ENCODE measurements around the gene HAPSTR1.

The HAPSTR1 gene

GRCh38 chr16:9125658-9126505 is 34.4 kb downstream of the HAPSTR1 start:
- Histone ChIP-seq H3K9me3 (ENCODE audit: insufficient read depth, low read depth, low read length) (no peaks in the 10 kb centered on the region), H3K4me3 (ENCODE audit: low read length) (no peak overlapping the region), H3K9ac (ENCODE audit: low read depth, low read length) (no peak overlapping the region), H3K4me1 (ENCODE audit: insufficient read depth, low read length) (peaks cover 11% of the 10 kb centered on the region), H3K27ac (ENCODE audit: low read length) (no peak overlapping the region), H3K36me3 (ENCODE audit: insufficient read depth, low read depth, low read length) (peaks cover 30% of the 10 kb centered on the region), H3K27me3 (ENCODE audit: insufficient read depth, low read length) (no peaks in the 10 kb centered on the region)

- Histone ChIP-seq H3K27ac (ENCODE audit: low read length) (no peak overlapping the region), H3K4me1 (ENCODE audit: insufficient read depth, low read length) (peaks cover 11% of the 10 kb centered on the region), H3K27me3 (ENCODE audit: insufficient read depth, low read length) (no peaks in the 10 kb centered on the region)
These were observed 35.2 kb downstream of the HAPSTR1 start for GRCh38 chr16:9126609-9127008.

GRCh38 chr16:9128346-9129342 is 37.2 kb downstream of the HAPSTR1 start:
- peaks cover 5% of the 10 kb centered on the region; the same call in 1 of the 2 replicates for H3K36me3 ChIP-seq (ENCODE audit: insufficient read depth, low read depth, low read length)
- H3K4me3 ChIP-seq (ENCODE audit: low read length): no peak overlapping the region
- H3K27me3 ChIP-seq (ENCODE audit: insufficient read depth, low read length): no peaks in the 10 kb centered on the region
- H3K4me1 ChIP-seq (ENCODE audit: insufficient read depth, low read length): peaks cover 11% of the 10 kb centered on the region
- no peaks in the 10 kb centered on the region for H3K9me3 ChIP-seq (ENCODE audit: insufficient read depth, low read depth, low read length)
- H3K27ac ChIP-seq (ENCODE audit: low read length): no peak overlapping the region
- H3K9ac ChIP-seq (ENCODE audit: low read depth, low read length): no peak overlapping the region

More at GRCh38 chr16:9126609-9127008, 35.2 kb downstream of the HAPSTR1 start:
- H3K9ac ChIP-seq (ENCODE audit: low read depth, low read length): no peak overlapping the region
- no peak overlapping the region for H3K4me3 ChIP-seq (ENCODE audit: low read length)
- H3K9me3 ChIP-seq (ENCODE audit: insufficient read depth, low read depth, low read length): no peaks in the 10 kb centered on the region
- H3K36me3 ChIP-seq (ENCODE audit: insufficient read depth, low read depth, low read length): peaks cover 23% of the 10 kb centered on the region

- no peak overlapping the region for H3K27ac ChIP-seq (ENCODE audit: low read length)
- no peak overlapping the region for H3K9ac ChIP-seq (ENCODE audit: low read depth, low read length)
- H3K4me1 ChIP-seq (ENCODE audit: insufficient read depth, low read length): 0 out of 2 replicates have a peak, but pooled peaks cover 2% of the 10 kb centered on the region
These were observed 42.9 kb downstream of the HAPSTR1 start for GRCh38 chr16:9134306-9134705.

GRCh38 chr16:9134739-9135138 is 43.3 kb downstream of the HAPSTR1 start:
- Histone ChIP-seq H3K27me3 (ENCODE audit: insufficient read depth, low read length) (no peaks in the 10 kb centered on the region; the same call in 1 of the 2 replicates), H3K4me1 (ENCODE audit: insufficient read depth, low read length) (0 out of 2 replicates have a peak, but pooled peaks cover 2% of the 10 kb centered on the region), H3K27ac (ENCODE audit: low read length) (no peak overlapping the region), H3K4me3 (ENCODE audit: low read length) (no peak overlapping the region), H3K36me3 (ENCODE audit: insufficient read depth, low read depth, low read length) (no peaks in the 10 kb centered on the region), H3K9ac (ENCODE audit: low read depth, low read length) (no peak overlapping the region), H3K9me3 (ENCODE audit: insufficient read depth, low read depth, low read length) (no peaks in the 10 kb centered on the region)

More at GRCh38 chr16:9134306-9134705, 42.9 kb downstream of the HAPSTR1 start:
- Histone ChIP-seq H3K4me3 (ENCODE audit: low read length) (no peak overlapping the region), H3K27me3 (ENCODE audit: insufficient read depth, low read length) (no peaks in the 10 kb centered on the region; the same call in 1 of the 2 replicates), H3K36me3 (ENCODE audit: insufficient read depth, low read depth, low read length) (no peaks in the 10 kb centered on the region), H3K9me3 (ENCODE audit: insufficient read depth, low read depth, low read length) (no peaks in the 10 kb centered on the region)

GRCh38 chr16:9135797-9136196 is 44.4 kb downstream of the HAPSTR1 start:
- H3K9ac ChIP-seq (ENCODE audit: low read depth, low read length): no peak overlapping the region
- H3K36me3 ChIP-seq (ENCODE audit: insufficient read depth, low read depth, low read length): no peaks in the 10 kb centered on the region
- no peak overlapping the region for H3K27ac ChIP-seq (ENCODE audit: low read length)
- H3K4me3 ChIP-seq (ENCODE audit: low read length): no peak overlapping the region
- H3K4me1 ChIP-seq (ENCODE audit: insufficient read depth, low read length): 0 out of 2 replicates have a peak, but pooled peaks cover 2% of the 10 kb centered on the region
- no peaks in the 10 kb centered on the region for H3K9me3 ChIP-seq (ENCODE audit: insufficient read depth, low read depth, low read length)
- H3K27me3 ChIP-seq (ENCODE audit: insufficient read depth, low read length): no peaks in the 10 kb centered on the region; the same call in 1 of the 2 replicates

- H3K9me3 ChIP-seq (ENCODE audit: insufficient read depth, low read depth, low read length): no peaks in the 10 kb centered on the region
- no peak overlapping the region for H3K27ac ChIP-seq (ENCODE audit: low read length)
- no peak overlapping the region for H3K9ac ChIP-seq (ENCODE audit: low read depth, low read length)
- H3K27me3 ChIP-seq (ENCODE audit: insufficient read depth, low read length): no peaks in the 10 kb centered on the region; the same call in 1 of the 2 replicates
- no peak overlapping the region for H3K4me3 ChIP-seq (ENCODE audit: low read length)
- H3K36me3 ChIP-seq (ENCODE audit: insufficient read depth, low read depth, low read length): no peaks in the 10 kb centered on the region
- H3K4me1 ChIP-seq (ENCODE audit: insufficient read depth, low read length): 0 out of 2 replicates have a peak, but pooled peaks cover 2% of the 10 kb centered on the region
These were observed 45.2 kb downstream of the HAPSTR1 start for GRCh38 chr16:9136596-9136995.

GRCh38 chr16:9138021-9138680 is 46.7 kb downstream of the HAPSTR1 start:
- Histone ChIP-seq H3K9ac (ENCODE audit: low read depth, low read length) (no peak overlapping the region), H3K36me3 (ENCODE audit: insufficient read depth, low read depth, low read length) (no peaks in the 10 kb centered on the region), H3K4me3 (ENCODE audit: low read length) (no peak overlapping the region), H3K27me3 (ENCODE audit: insufficient read depth, low read length) (no peaks in the 10 kb centered on the region; the same call in 1 of the 2 replicates), H3K27ac (ENCODE audit: low read length) (no peak overlapping the region), H3K9me3 (ENCODE audit: insufficient read depth, low read depth, low read length) (no peaks in the 10 kb centered on the region), H3K4me1 (ENCODE audit: insufficient read depth, low read length) (0 out of 2 replicates have a peak, but pooled peaks cover 2% of the 10 kb centered on the region)

GRCh38 chr16:9138731-9139501 is 47.5 kb downstream of the HAPSTR1 start:
- Histone ChIP-seq H3K4me1 (ENCODE audit: insufficient read depth, low read length) (0 out of 2 replicates have a peak, but pooled peaks cover 2% of the 10 kb centered on the region), H3K9ac (ENCODE audit: low read depth, low read length) (0 out of 2 replicates have a peak overlapping the region, but pooled peaks have one; percentile 58), H3K9me3 (ENCODE audit: insufficient read depth, low read depth, low read length) (no peaks in the 10 kb centered on the region), H3K27ac (ENCODE audit: low read length) (no peak overlapping the region), H3K36me3 (ENCODE audit: insufficient read depth, low read depth, low read length) (no peaks in the 10 kb centered on the region), H3K27me3 (ENCODE audit: insufficient read depth, low read length) (no peaks in the 10 kb centered on the region; the same call in 1 of the 2 replicates), H3K4me3 (ENCODE audit: low read length) (peak overlapping the region; percentile 49)

GRCh38 chr16:9139965-9140364 is 48.5 kb downstream of the HAPSTR1 start:
- Histone ChIP-seq H3K27me3 (ENCODE audit: insufficient read depth, low read length) (no peaks in the 10 kb centered on the region; the same call in 1 of the 2 replicates), H3K9me3 (ENCODE audit: insufficient read depth, low read depth, low read length) (no peaks in the 10 kb centered on the region), H3K4me1 (ENCODE audit: insufficient read depth, low read length) (0 out of 2 replicates have a peak, but pooled peaks cover 2% of the 10 kb centered on the region), H3K4me3 (ENCODE audit: low read length) (no peak overlapping the region), H3K36me3 (ENCODE audit: insufficient read depth, low read depth, low read length) (no peaks in the 10 kb centered on the region), H3K27ac (ENCODE audit: low read length) (no peak overlapping the region), H3K9ac (ENCODE audit: low read depth, low read length) (no peak overlapping the region)
